ENCODE data around the gene SUGCT.

GRCh38 chr7:40843338-40843985 is 708.7 kb downstream of the SUGCT start:
- TF ChIP-seq CTCF (IDR thresholded peaks at IDR 0.05; ENCODE audit: borderline replicate concordance, extremely low read depth, low read length, poor library complexity, severe bottlenecking) = no peak
- no peak for TF ChIP-seq EZH2 (IDR thresholded peaks at IDR 0.05; ENCODE audit: borderline replicate concordance, low read depth, low read length, severe bottlenecking)

Measured in DND-41 (cell line).